RPMI7951 (cell line): Measurements from ENCODE around the gene KCNK7. TPM values are rescaled to one million over a fixed set of nuclear protein-coding genes. Genes with fewer than 3 reads are reported as not detected.
"Not testable (repeated sequence)": the region's sequence is repeated elsewhere in the genome, so short reads cannot be mapped to it uniquely, and the experiment has no call there.

Experiments used
- DNase-seq: peaks from one replicate; pipeline ENCODE4 v3.0.0-alpha.2; 2012; ENCODE audit warnings: low read depth
- total RNA-seq: library from RNA; depleted of rRNA; stranded (reverse); fragments of >200 nt; shearing (Covaris generic); gene quantifications from 2 replicates; pipeline ENCODE4 v1.2.3, GENCODE V29; 2014

The KCNK7 gene
- total RNA-seq, 1 experiment from 2014 or later, result not detected

GRCh38 chr11:65574109-65574810, 21.3 kb downstream of the KCNK7 start:
- DNase-seq, result peak; percentile 98

GRCh38 chr11:65573391-65574079, 22.1 kb downstream of the KCNK7 start:
- DNase-seq, result no peak

GRCh38 chr11:65572356-65573051, 23.1 kb downstream of the KCNK7 start, which contains the start of gene FAM89B:
Gene FAM89B, plus strand, starts transcription at chr11:65572538. Its CDS starts 132 bp downstream, at chr11:65572670.
- peak; percentile 88 for DNase-seq

- DNase-seq, result peak; percentile 57
Observed at GRCh38 chr11:65571940-65572339, 23.7 kb downstream of the KCNK7 start.

- DNase-seq, result no peak
Observed at GRCh38 chr11:65571420-65571819, 24.2 kb downstream of the KCNK7 start.

- DNase-seq, result peak; percentile 98
Observed at GRCh38 chr11:65569973-65570918, 25.4 kb downstream of the KCNK7 start, which contains the start of gene ZNRD2. Gene ZNRD2, plus strand, starts transcription at chr11:65570477. Its CDS starts 15 bp downstream, at chr11:65570492.

- no peak for DNase-seq
Observed at GRCh38 chr11:65569164-65569972, 26.2 kb downstream of the KCNK7 start.

- no peak for DNase-seq
Observed at GRCh38 chr11:65565624-65566453, 29.8 kb downstream of the KCNK7 start.

- DNase-seq, result not testable (repeated sequence)
Observed at GRCh38 chr11:65564879-65565559, 30.6 kb downstream of the KCNK7 start.

GRCh38 chr11:65563601-65564000, 32.0 kb downstream of the KCNK7 start:
- DNase-seq, result no peak

GRCh38 chr11:65562788-65563187, 32.8 kb downstream of the KCNK7 start:
- no peak for DNase-seq

GRCh38 chr11:65562020-65562419, 33.6 kb downstream of the KCNK7 start:
- DNase-seq, result no peak

GRCh38 chr11:65560555-65561418, 34.8 kb downstream of the KCNK7 start:
- peak; percentile 83 for DNase-seq

GRCh38 chr11:65559951-65560537, 35.6 kb downstream of the KCNK7 start:
- peak; percentile 87 for DNase-seq

- no peak for DNase-seq
Observed at GRCh38 chr11:65559535-65559934, 36.1 kb downstream of the KCNK7 start.

GRCh38 chr11:65558930-65559509, 36.6 kb downstream of the KCNK7 start:
- DNase-seq, result no peak
